ENCODE measurements around the gene KAT2B. TPM values are rescaled to one million over a fixed set of nuclear protein-coding genes. Genes with fewer than 3 reads are reported as not detected.
A peak's percentile ranks its signal among the peaks of the same experiment; 100 is the strongest.

KAT2B gene
- total RNA-seq, 4 donors from 2014 or later: 30.8 to 57.3 (median 44.0) TPM

DNA sequence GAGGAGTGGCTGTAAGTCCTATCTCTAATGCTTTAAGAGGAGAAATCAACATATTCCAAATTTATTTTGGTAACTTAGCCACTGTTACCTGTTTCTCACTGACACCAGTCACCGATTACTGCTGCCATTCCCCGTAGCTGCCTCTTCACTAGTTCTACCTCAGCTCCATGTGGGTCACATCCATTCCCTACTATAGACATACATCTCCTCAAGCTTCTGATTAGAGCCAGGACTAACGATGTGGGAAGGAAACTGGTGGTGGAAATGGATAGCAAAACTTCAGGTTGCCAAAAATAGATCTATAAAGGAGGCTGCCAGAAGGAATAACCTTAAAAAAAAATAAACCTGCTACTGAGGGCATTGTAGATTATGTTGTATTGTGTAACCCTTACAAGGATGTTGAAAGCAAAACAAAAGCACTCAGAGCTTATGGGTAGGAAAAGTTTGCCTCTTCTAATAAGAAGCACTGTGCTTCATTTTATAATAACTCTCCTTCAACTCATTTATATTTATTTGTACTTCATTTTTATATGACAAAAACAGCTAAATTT is 56.0 kb downstream of the KAT2B start:
- Histone ChIP-seq H3K27ac (peak overlapping the region in 1 of 4 donors; percentile 11), H3K4me3 (no peak overlapping the region), H3K36me3 (peaks cover 0 to 31% of the 10 kb centered on the region in 2 donors), H3K27me3 (no peaks in the 10 kb centered on the region), H3K9me3 (no peaks in the 10 kb centered on the region), H3K4me1 (peaks cover 0 to 25% (median 2%) of the 10 kb centered on the region in 3 donors)
- 68 to 83% methylated on average over 1 to 3 of the region's 3 CpGs for WGBS, 2 donors (ENCODE audit: low coverage in 1 of 2)
- ATAC-seq: no peak
- TF ChIP-seq EP300 (IDR thresholded peaks at IDR 0.05) (no peak), POLR2AphosphoS5 (IDR thresholded peaks at IDR 0.05) (no peak), POLR2A (IDR thresholded peaks at IDR 0.05) (no peak)
- TF ChIP-seq, protein P1, sequence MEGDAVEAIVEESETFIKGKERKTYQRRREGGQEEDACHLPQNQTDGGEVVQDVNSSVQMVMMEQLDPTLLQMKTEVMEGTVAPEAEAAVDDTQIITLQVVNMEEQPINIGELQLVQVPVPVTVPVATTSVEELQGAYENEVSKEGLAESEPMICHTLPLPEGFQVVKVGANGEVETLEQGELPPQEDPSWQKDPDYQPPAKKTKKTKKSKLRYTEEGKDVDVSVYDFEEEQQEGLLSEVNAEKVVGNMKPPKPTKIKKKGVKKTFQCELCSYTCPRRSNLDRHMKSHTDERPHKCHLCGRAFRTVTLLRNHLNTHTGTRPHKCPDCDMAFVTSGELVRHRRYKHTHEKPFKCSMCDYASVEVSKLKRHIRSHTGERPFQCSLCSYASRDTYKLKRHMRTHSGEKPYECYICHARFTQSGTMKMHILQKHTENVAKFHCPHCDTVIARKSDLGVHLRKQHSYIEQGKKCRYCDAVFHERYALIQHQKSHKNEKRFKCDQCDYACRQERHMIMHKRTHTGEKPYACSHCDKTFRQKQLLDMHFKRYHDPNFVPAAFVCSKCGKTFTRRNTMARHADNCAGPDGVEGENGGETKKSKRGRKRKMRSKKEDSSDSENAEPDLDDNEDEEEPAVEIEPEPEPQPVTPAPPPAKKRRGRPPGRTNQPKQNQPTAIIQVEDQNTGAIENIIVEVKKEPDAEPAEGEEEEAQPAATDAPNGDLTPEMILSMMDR (IDR thresholded peaks at IDR 0.05): no peak

DNA sequence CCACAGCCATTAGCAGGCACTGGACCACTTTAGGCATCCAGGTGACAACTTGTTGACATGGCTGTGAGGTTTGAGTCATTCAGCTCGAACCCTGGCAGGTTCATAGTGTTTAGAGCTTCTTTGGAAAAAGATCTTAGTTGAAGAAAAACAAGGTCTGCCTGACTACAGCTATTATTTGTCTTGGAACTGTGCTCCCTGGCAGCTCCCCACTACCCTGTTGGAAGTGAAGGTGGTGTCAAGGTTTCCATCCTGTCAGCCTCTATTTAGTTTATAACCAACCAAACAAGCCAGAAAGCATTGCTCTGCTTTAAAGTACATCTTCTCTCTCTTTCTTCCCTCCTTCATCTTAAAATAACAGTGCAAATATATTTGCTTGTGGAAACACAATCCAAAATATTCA is 56.8 kb downstream of the KAT2B start:
- H3K27me3 ChIP-seq: no peaks in the 10 kb centered on the region

DNA sequence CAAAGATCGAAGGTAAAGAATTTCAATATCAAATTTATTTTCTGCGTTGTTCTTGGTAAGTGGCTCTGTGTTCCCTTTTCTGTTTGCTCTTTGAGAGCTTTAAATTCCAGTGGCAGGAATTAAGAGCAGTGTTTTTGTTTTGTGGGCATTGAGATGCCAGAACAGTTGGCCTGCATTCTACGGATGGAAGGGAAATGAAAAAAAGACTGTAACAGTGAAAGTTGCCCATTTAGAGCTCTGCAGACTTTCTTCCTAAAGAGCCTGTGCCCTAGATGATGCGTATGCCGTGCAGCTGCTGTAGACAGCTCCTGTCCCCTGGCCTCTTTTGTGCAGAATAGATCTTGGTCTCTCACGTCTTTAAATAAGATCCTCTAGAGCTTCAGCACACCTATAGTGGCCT is 58.8 kb downstream of the KAT2B start:
- Histone ChIP-seq H3K27me3 (no peaks in the 10 kb centered on the region), H3K4me1 (peaks cover 0 to 25% (median 2%) of the 10 kb centered on the region in 3 donors), H3K36me3 (peaks cover 0 to 35% of the 10 kb centered on the region in 2 donors), H3K9me3 (no peaks in the 10 kb centered on the region), H3K27ac (no peak overlapping the region), H3K4me3 (no peak overlapping the region)
- 79 to 94% methylated on average over 4 to 6 of the region's 6 CpGs for WGBS, 2 donors (ENCODE audit: low coverage in 1 of 2)
- TF ChIP-seq POLR2AphosphoS5 (IDR thresholded peaks at IDR 0.05) (no peak), POLR2A (IDR thresholded peaks at IDR 0.05) (no peak), EP300 (IDR thresholded peaks at IDR 0.05) (no peak)
- TF ChIP-seq, protein P1 (IDR thresholded peaks at IDR 0.05): no peak
- no peak for ATAC-seq

More for the DNA sequence above, 56.8 kb downstream of the KAT2B start:
- Histone ChIP-seq H3K36me3 (peaks cover 0 to 35% of the 10 kb centered on the region in 2 donors), H3K9me3 (no peaks in the 10 kb centered on the region), H3K4me3 (no peak overlapping the region), H3K4me1 (peaks cover 0 to 25% (median 2%) of the 10 kb centered on the region in 3 donors), H3K27ac (peak overlapping the region in 2 of 4 donors; percentile 4 to 45)
- no peak for ATAC-seq
- WGBS, 2 donors (ENCODE audit: low coverage in 1 of 2): 17 to 27% methylated on average over 1 of the region's 1 CpG
- TF ChIP-seq, protein P1 (IDR thresholded peaks at IDR 0.05): no peak
- TF ChIP-seq POLR2A (IDR thresholded peaks at IDR 0.05) (no peak), POLR2AphosphoS5 (IDR thresholded peaks at IDR 0.05) (no peak), EP300 (IDR thresholded peaks at IDR 0.05) (no peak)

DNA sequence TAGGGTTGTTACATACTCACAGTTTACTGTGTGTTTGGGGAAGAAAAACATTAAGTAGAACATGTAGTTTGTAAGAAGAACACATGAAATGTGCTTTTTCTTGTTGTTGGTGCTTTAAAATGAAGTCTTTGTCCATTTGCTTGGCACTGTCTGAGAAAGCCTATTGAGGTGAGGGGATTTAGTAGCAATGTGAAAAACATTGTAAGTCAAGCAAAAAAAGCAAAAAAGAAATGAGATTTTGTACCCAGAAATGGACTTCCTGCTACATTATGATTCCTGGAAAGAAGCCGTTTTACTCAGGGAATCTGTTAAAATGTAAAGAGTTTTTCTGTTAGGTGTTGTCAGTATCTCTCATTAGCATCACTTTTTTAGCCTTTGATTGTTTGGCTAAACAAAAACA is 59.9 kb downstream of the KAT2B start:
- H3K27ac ChIP-seq: no peak overlapping the region
- no peaks in the 10 kb centered on the region for H3K27me3 ChIP-seq
- TF ChIP-seq POLR2AphosphoS5 (IDR thresholded peaks at IDR 0.05) (no peak), EP300 (IDR thresholded peaks at IDR 0.05) (no peak), POLR2A (IDR thresholded peaks at IDR 0.05) (no peak)
- TF ChIP-seq, protein P1 (IDR thresholded peaks at IDR 0.05): no peak
- no peak overlapping the region for H3K4me3 ChIP-seq
- H3K9me3 ChIP-seq: no peaks in the 10 kb centered on the region
- peaks cover 0 to 25% (median 2%) of the 10 kb centered on the region in 3 donors for H3K4me1 ChIP-seq
- WGBS, 2 donors (ENCODE audit: low coverage in 1 of 2): 80 to 82% methylated on average over 1 of the region's 1 CpG
- no peak for ATAC-seq
- H3K36me3 ChIP-seq: peaks cover 0 to 34% of the 10 kb centered on the region in 2 donors

DNA sequence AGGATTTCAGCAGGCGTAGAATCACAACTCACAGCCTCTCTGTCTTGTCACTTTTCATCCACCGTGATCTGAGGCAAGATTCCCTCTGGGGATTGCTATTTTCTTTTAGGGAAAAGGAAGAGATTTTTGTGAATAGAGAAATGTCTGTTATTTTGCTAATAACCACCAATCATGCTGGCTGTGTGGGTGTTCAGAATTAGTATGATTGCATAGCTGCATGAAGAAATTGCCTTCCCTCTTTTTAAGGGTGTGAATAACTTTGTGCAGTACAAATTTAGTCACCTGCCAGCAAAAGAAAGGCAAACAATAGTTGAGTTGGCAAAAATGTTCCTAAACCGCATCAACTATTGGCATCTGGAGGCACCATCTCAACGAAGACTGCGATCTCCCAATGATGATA is 60.8 kb downstream of the KAT2B start:
- WGBS, 2 donors (ENCODE audit: low coverage in 1 of 2): 92 to 96% methylated on average over 4 to 5 of the region's 5 CpGs

More for the DNA sequence above, 60.8 kb downstream of the KAT2B start:
- Histone ChIP-seq H3K36me3 (peaks cover 0 to 25% of the 10 kb centered on the region in 2 donors), H3K4me3 (no peak overlapping the region), H3K27me3 (no peaks in the 10 kb centered on the region), H3K9me3 (no peaks in the 10 kb centered on the region), H3K4me1 (peaks cover 0 to 22% (median 2%) of the 10 kb centered on the region in 3 donors), H3K27ac (no peak overlapping the region)
- no peak for ATAC-seq
- TF ChIP-seq POLR2A (IDR thresholded peaks at IDR 0.05): no peak
- TF ChIP-seq, protein P1 (IDR thresholded peaks at IDR 0.05): no peak
- TF ChIP-seq POLR2AphosphoS5 (IDR thresholded peaks at IDR 0.05): no peak
- TF ChIP-seq EP300 (IDR thresholded peaks at IDR 0.05): no peak

All from gastroesophageal sphincter (tissue), 4 donors.